Hepatocyte (in vitro differentiated cells): ENCODE data around the gene RANBP1. TPM values are rescaled to one million over a fixed set of nuclear protein-coding genes. Genes with fewer than 3 reads are reported as not detected.

Experiments used
- DNase-seq: peaks from one replicate; pipeline ENCODE4 v3.0.0-alpha.2; 2016; ENCODE audit warnings: low spot score
- H2AFZ ChIP-seq: fragments of 200-600 bp; sonication (generic); 2 replicates; pipeline ENCODE4 v1.6.0; 2016; ENCODE audit warnings: antibody characterized with exemption, mild to moderate bottlenecking
- H3K27ac ChIP-seq: fragments of 200-600 bp; sonication (generic); 2 replicates; pipeline ENCODE4 v1.5.1; 2016; ENCODE audit warnings: mild to moderate bottlenecking
- H3K27me3 ChIP-seq: fragments of 200-600 bp; sonication (generic); 2 replicates; pipeline ENCODE4 v1.6.1; 2016
- H3K36me3 ChIP-seq: fragments of 200-600 bp; sonication (generic); replicated peaks from 2 replicates; pipeline ENCODE4 v1.5.1; 2016; ENCODE audit warnings: low read depth; ENCODE audit not compliant: insufficient read depth
- H3K4me1 ChIP-seq: fragments of 200-600 bp; sonication (generic); 2 replicates; pipeline ENCODE4 v1.5.1; 2016; ENCODE audit warnings: mild to moderate bottlenecking, moderate library complexity; ENCODE audit not compliant: insufficient read depth
- H3K4me2 ChIP-seq: fragments of 200-600 bp; sonication (generic); 2 replicates; pipeline ENCODE4 v1.6.0; 2016
- H3K4me3 ChIP-seq: fragments of 200-600 bp; sonication (generic); 2 replicates; pipeline ENCODE4 v1.5.1; 2016; ENCODE audit warnings: mild to moderate bottlenecking
- H3K79me2 ChIP-seq: fragments of 200-600 bp; sonication (generic); 2 replicates; pipeline ENCODE4 v1.6.0; 2017; ENCODE audit warnings: mild to moderate bottlenecking
- H3K9me2 ChIP-seq: fragments of 200-600 bp; sonication (generic); replicated peaks from 2 replicates; pipeline ENCODE4 v1.6.0; 2017; ENCODE audit warnings: mild to moderate bottlenecking; ENCODE audit not compliant: insufficient read depth
- H3K9me3 ChIP-seq: fragments of 200-600 bp; sonication (generic); 2 replicates; pipeline ENCODE4 v1.5.1; 2016; ENCODE audit warnings: low read depth, mild to moderate bottlenecking
- H4K20me1 ChIP-seq: fragments of 200-600 bp; sonication (generic); 2 replicates; pipeline ENCODE4 v1.6.0; 2016; ENCODE audit warnings: mild to moderate bottlenecking; ENCODE audit not compliant: insufficient read depth, poor library complexity, severe bottlenecking
- EZH2 ChIP-seq: fragments of 200-600 bp; sonication (generic); IDR thresholded peaks from 2 replicates; pipeline ENCODE4 v1.6.1; 2016; ENCODE audit warnings: antibody characterized with exemption, mild to moderate bottlenecking, borderline replicate concordance
- EZH2phosphoT487 ChIP-seq: fragments of 200-600 bp; sonication (generic); IDR thresholded peaks from one replicate; pipeline ENCODE4 v1.6.1; 2018; ENCODE audit warnings: antibody characterized with exemption, mild to moderate bottlenecking, low read depth, moderate library complexity; ENCODE audit not compliant: unreplicated experiment, severe bottlenecking
- WGBS: methylation state at CpG from one replicate; pipeline ENCODE4 v1.1.6; 2016; ENCODE audit warnings: low lambda C conversion rate; ENCODE audit errors: missing lambda C conversion rate; 5-methylcytosine and 5-hydroxymethylcytosine counted together
- polyA plus RNA-seq: library from polyadenylated mRNA; unstranded; fragments of >200 nt; fragmentation: Nextera tagmentation; extraction: Ambion mirVana; gene quantifications from 2 replicates; pipeline ENCODE4 v1.2.1, GENCODE V29; 2016
- total RNA-seq: library from RNA; depleted of rRNA; stranded (reverse); fragments of >200 nt; gene quantifications from 2 replicates; pipeline ENCODE4 v1.2.3, GENCODE V29; 2014
- TF ChIP-seq, protein P1 (sequence below): fragments of 200-600 bp; sonication (generic); IDR thresholded peaks from 2 replicates; pipeline ENCODE4 v1.5.1; 2016; ENCODE audit warnings: antibody characterized with exemption, mild to moderate bottlenecking; ENCODE audit not compliant: poor library complexity

The RANBP1 gene
- total and polyA plus RNA-seq, 2 experiments from 2014 or later, result 189 to 227 TPM

- Histone ChIP-seq H3K27ac (peak overlapping the region; percentile 88), H3K4me1 (peaks cover 11% of the 10 kb centered on the region), H3K27me3 (no peaks in the 10 kb centered on the region), H4K20me1 (peaks cover 27% of the 10 kb centered on the region), H3K9me2 (no peaks in the 10 kb centered on the region), H3K79me2 (peaks cover 41% of the 10 kb centered on the region), H2AFZ (peak overlapping the region; percentile 90), H3K4me2 (peak overlapping the region; percentile 94), H3K9me3 (no peaks in the 10 kb centered on the region), H3K36me3 (no peaks in the 10 kb centered on the region), H3K4me3 (peak overlapping the region; percentile 98)
- TF ChIP-seq EZH2phosphoT487 (no peak), EZH2 (no peak)
- TF ChIP-seq, protein P1, sequence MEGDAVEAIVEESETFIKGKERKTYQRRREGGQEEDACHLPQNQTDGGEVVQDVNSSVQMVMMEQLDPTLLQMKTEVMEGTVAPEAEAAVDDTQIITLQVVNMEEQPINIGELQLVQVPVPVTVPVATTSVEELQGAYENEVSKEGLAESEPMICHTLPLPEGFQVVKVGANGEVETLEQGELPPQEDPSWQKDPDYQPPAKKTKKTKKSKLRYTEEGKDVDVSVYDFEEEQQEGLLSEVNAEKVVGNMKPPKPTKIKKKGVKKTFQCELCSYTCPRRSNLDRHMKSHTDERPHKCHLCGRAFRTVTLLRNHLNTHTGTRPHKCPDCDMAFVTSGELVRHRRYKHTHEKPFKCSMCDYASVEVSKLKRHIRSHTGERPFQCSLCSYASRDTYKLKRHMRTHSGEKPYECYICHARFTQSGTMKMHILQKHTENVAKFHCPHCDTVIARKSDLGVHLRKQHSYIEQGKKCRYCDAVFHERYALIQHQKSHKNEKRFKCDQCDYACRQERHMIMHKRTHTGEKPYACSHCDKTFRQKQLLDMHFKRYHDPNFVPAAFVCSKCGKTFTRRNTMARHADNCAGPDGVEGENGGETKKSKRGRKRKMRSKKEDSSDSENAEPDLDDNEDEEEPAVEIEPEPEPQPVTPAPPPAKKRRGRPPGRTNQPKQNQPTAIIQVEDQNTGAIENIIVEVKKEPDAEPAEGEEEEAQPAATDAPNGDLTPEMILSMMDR, result no peak
- WGBS, result 10% methylated on average over 45 of the region's 70 CpGs
- peak; percentile 90 for DNase-seq
Observed at GRCh38 chr22:20130731-20131596, 15.1 kb downstream of the RANBP1 start.

DNA sequence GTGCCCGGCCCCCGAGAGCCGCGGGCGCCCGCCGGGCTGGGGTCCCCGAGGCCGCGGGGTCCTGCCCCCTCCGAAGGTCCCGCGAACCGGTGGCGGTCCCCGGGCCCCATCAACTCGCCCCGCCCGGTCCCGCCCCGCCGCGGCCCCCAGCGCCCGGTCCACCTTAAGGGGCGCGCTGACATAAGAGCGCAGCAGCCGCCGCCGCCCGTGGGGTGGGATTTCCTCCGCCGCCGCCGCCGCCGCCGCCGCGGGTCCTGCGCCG is 15.6 kb downstream of the RANBP1 start, which contains the start of gene ZDHHC8:
Gene ZDHHC8 (plus strand): TSS at position 208 of the 262 bp plus-strand sequence. CDS start 144 bp downstream, outside the sequence.
- peak within 1 kb of the TSS; percentile 97 for H3K4me2 ChIP-seq
- H2AFZ ChIP-seq, result peak within 1 kb of the TSS; percentile 90
- H3K9me3 ChIP-seq, result no peaks in the 10 kb centered on the region
- peaks cover 47% of the 10 kb centered on the region for H3K79me2 ChIP-seq
- peak; percentile 56 for DNase-seq
- peaks cover 30% of the 10 kb centered on the region for H4K20me1 ChIP-seq
- no peaks in the 10 kb centered on the region for H3K36me3 ChIP-seq
- no CpG with 5 or more reads among the region's 43 CpGs for WGBS
- H3K27me3 ChIP-seq, result no peaks in the 10 kb centered on the region
- H3K4me1 ChIP-seq, result peaks cover 11% of the 10 kb centered on the region
- peak within 1 kb of the TSS; percentile 98 for H3K4me3 ChIP-seq
- peak within 1 kb of the TSS; percentile 88 for H3K27ac ChIP-seq
- H3K9me2 ChIP-seq, result no peaks in the 10 kb centered on the region
- TF ChIP-seq, protein P1, result no peak
- no peak for TF ChIP-seq EZH2phosphoT487
- TF ChIP-seq EZH2, result no peak

- DNase-seq, result peak; percentile 35
- no peak for TF ChIP-seq EZH2phosphoT487
- TF ChIP-seq, protein P1, result no peak
- TF ChIP-seq EZH2, result no peak
- peaks cover 32% of the 10 kb centered on the region for H4K20me1 ChIP-seq
- peak overlapping the region; percentile 20 for H2AFZ ChIP-seq
- no peaks in the 10 kb centered on the region for H3K9me2 ChIP-seq
- H3K4me3 ChIP-seq, result peak overlapping the region; percentile 75
- H3K4me2 ChIP-seq, result peak overlapping the region; percentile 97
- H3K27me3 ChIP-seq, result no peaks in the 10 kb centered on the region
- no peaks in the 10 kb centered on the region for H3K9me3 ChIP-seq
- H3K36me3 ChIP-seq, result no peaks in the 10 kb centered on the region
- H3K79me2 ChIP-seq, result peaks cover 52% of the 10 kb centered on the region
- 3% methylated on average over 49 of the region's 72 CpGs for WGBS
- H3K27ac ChIP-seq, result no peak overlapping the region
- peaks cover 11% of the 10 kb centered on the region for H3K4me1 ChIP-seq
Observed at GRCh38 chr22:20131859-20132685, 16.2 kb downstream of the RANBP1 start.
